Upper lobe of left lung (tissue), 4 donors: Measurements from ENCODE around the gene FXR2.

Source experiments
- EP300 ChIP-seq, 4 donors: sonication (generic); formaldehyde crosslinking; IDR thresholded peaks; one replicate each; pipeline ENCODE4 v1.5.1; 2017; ENCODE audit warnings: antibody characterized with exemption in 4 of 4, control low read depth in 2 of 4
- POLR2A ChIP-seq, 4 donors: fragments of 450-650 bp; IDR thresholded peaks; one replicate each; pipeline ENCODE4 v1.5.1; 2016 to 2017; ENCODE audit warnings: antibody characterized with exemption in 4 of 4, mild to moderate bottlenecking in 2 of 4
- POLR2AphosphoS5 ChIP-seq, 2 donors: sonication (generic); formaldehyde crosslinking; IDR thresholded peaks; one replicate each; pipeline ENCODE4 v1.5.1; 2017; ENCODE audit warnings: antibody characterized with exemption in 2 of 2
- TF ChIP-seq, protein P1 (sequence below), 6 experiments: fragments of 450-650 bp in 4 of 6; fragments of 200-600 bp in 2 of 6; sonication (generic) in 2 of 6; IDR thresholded peaks; one replicate each; pipeline ENCODE4 v1.5.1; 2016 to 2019; ENCODE audit warnings: antibody characterized with exemption in 6 of 6

DNA sequence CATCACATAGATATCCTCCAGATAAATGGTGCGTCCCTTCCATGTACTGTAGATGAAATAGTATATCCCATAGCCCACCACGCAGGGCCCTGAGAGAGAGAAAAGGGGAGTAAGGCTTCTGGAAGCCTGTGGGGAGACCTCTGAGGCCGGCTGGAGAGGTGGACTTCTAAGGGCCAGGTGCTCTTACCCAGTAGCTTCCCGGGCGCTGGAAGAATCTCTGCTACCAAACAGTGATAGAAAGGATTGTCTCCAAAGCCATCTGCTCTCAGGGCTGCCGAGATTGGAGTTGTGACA is 12.2 kb upstream of the FXR2 start:
- TF ChIP-seq POLR2AphosphoS5 (IDR thresholded peaks at IDR 0.05) (no peak), POLR2A (IDR thresholded peaks at IDR 0.05) (no peak), EP300 (IDR thresholded peaks at IDR 0.05) (no peak)
- TF ChIP-seq, protein P1, sequence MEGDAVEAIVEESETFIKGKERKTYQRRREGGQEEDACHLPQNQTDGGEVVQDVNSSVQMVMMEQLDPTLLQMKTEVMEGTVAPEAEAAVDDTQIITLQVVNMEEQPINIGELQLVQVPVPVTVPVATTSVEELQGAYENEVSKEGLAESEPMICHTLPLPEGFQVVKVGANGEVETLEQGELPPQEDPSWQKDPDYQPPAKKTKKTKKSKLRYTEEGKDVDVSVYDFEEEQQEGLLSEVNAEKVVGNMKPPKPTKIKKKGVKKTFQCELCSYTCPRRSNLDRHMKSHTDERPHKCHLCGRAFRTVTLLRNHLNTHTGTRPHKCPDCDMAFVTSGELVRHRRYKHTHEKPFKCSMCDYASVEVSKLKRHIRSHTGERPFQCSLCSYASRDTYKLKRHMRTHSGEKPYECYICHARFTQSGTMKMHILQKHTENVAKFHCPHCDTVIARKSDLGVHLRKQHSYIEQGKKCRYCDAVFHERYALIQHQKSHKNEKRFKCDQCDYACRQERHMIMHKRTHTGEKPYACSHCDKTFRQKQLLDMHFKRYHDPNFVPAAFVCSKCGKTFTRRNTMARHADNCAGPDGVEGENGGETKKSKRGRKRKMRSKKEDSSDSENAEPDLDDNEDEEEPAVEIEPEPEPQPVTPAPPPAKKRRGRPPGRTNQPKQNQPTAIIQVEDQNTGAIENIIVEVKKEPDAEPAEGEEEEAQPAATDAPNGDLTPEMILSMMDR (IDR thresholded peaks at IDR 0.05) = no peak
